ENCODE results near the gene TPRG1L. TPM values are rescaled to one million over a fixed set of nuclear protein-coding genes. Genes with fewer than 3 reads are reported as not detected.

TPRG1L gene
- total and polyA plus RNA-seq, 7 donors: 33.9 to 66.4 (median 40.2) TPM

DNA sequence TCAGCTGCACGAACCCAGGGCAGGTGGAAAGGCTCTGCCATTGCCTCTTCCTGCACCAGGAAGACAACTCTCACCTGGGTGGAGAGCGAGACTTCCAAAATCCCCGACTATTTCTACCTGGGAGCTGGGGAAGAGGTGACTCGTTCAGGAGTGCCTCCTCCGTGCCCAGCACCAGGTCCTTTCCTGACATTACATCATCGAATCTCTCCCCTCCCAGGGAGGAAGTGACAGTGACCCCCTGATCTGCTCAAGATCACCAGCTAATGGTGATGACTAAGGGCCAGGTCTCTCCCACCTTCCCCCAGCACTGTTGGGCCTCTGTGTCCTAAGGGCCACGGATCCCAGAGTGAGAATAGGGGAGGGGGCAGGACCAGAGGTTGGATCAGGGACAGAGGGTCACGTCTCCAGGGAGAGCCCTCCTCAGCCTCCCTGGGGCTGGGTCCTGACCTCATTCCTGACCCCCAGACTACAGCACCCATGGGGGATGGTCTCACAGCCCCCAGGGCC, 20.3 kb upstream of the TPRG1L start:
- Histone ChIP-seq H3K4me3 (no peak overlapping the region), H3K9me3 (no peaks in the 10 kb centered on the region), H3K27ac (no peak overlapping the region), H3K27me3 (ENCODE audit: insufficient read depth in 3 of 3, low read length in 2 of 3) (peaks cover 0 to 24% (median 5%) of the 10 kb centered on the region in 3 donors), H3K36me3 (ENCODE audit: insufficient read depth in 1 of 2, low read depth in 1 of 2) (no peaks in the 10 kb centered on the region), H3K4me1 (no peaks in the 10 kb centered on the region)
- DNase-seq (no peak), ATAC-seq (no peak)
- intact Hi-C loops (cut with DNase I): no loop called here
- no peak for TF ChIP-seq CTCF (IDR thresholded peaks at IDR 0.05)
- 87 to 96% (median 91%) methylated on average over 8 of the region's 8 CpGs for WGBS, 3 donors

- no peak for TF ChIP-seq CTCF (IDR thresholded peaks at IDR 0.05)
- Histone ChIP-seq H3K27ac (no peak overlapping the region), H3K36me3 (ENCODE audit: insufficient read depth in 1 of 2, low read depth in 1 of 2) (no peaks in the 10 kb centered on the region), H3K4me3 (no peak overlapping the region), H3K9me3 (no peaks in the 10 kb centered on the region), H3K4me1 (no peaks in the 10 kb centered on the region), H3K27me3 (ENCODE audit: insufficient read depth in 3 of 3, low read length in 2 of 3) (peaks cover 0 to 31% (median 8%) of the 10 kb centered on the region in 3 donors)
- DNase-seq: no peak
- intact Hi-C loops (cut with DNase I): no loop called here
- ATAC-seq: no peak
- WGBS, 3 donors: 84 to 98% (median 90%) methylated on average over 7 of the region's 7 CpGs
These were observed 19.6 kb upstream of the TPRG1L start for GRCh38 chr1:3604997-3605823.

GRCh38 chr1:3606779-3607702, 17.8 kb upstream of the TPRG1L start:
- 90 to 95% (median 91%) methylated on average over 21 to 23 of the region's 23 CpGs for WGBS, 3 donors
- intact Hi-C loops (cut with DNase I): no loop called here
- Histone ChIP-seq H3K4me3 (no peak overlapping the region), H3K27me3 (ENCODE audit: insufficient read depth in 3 of 3, low read length in 2 of 3) (peaks cover 0 to 45% (median 9%) of the 10 kb centered on the region in 3 donors), H3K36me3 (ENCODE audit: insufficient read depth in 1 of 2, low read depth in 1 of 2) (no peaks in the 10 kb centered on the region), H3K4me1 (peaks cover 7% of the 10 kb centered on the region), H3K9me3 (no peaks in the 10 kb centered on the region), H3K27ac (no peak overlapping the region)
- no peak for TF ChIP-seq CTCF (IDR thresholded peaks at IDR 0.05)
- DNase-seq: no peak
- no peak for ATAC-seq

- no peaks in the 10 kb centered on the region for H3K9me3 ChIP-seq
- H3K4me1 ChIP-seq: peaks cover 7% of the 10 kb centered on the region
- DNase-seq: no peak
- WGBS, 3 donors: 83 to 90% (median 87%) methylated on average over 18 of the region's 18 CpGs
- H3K27me3 ChIP-seq (ENCODE audit: insufficient read depth in 3 of 3, low read length in 2 of 3): peaks cover 0 to 51% (median 9%) of the 10 kb centered on the region in 3 donors
- ATAC-seq: no peak
- no peaks in the 10 kb centered on the region for H3K36me3 ChIP-seq (ENCODE audit: insufficient read depth in 1 of 2, low read depth in 1 of 2)
- no peak for TF ChIP-seq CTCF (IDR thresholded peaks at IDR 0.05)
- no peak overlapping the region for H3K27ac ChIP-seq
- no peak overlapping the region for H3K4me3 ChIP-seq
- intact Hi-C loops (cut with DNase I): no loop called here
These were observed 17.1 kb upstream of the TPRG1L start for GRCh38 chr1:3607703-3608065.

All from psoas muscle (tissue), 8 donors.